Activated naive CD4-positive, alpha-beta T cell treated with anti-CD3 and anti-CD28 coated beads, Interleukin-2, amount 50 U/mL, for 72 hours (primary cell): Measurements from ENCODE around the gene CD84. TPM values are rescaled to one million over a fixed set of nuclear protein-coding genes. Genes with fewer than 3 reads are reported as not detected.
"Not testable (repeated sequence)": the region's sequence is repeated elsewhere in the genome, so short reads cannot be mapped to it uniquely, and the experiment has no call there.

Experiments used
- ATAC-seq, 2 donors: fragments of 150-1000 bp; cut with Tn5 transposase; 2 replicates each; pipeline ENCODE4 v1.10.0; 2021; ENCODE audit warnings: mild to moderate bottlenecking in 2 of 2, moderate library complexity in 2 of 2
- DNase-seq, 2 donors: peaks; one replicate each; pipeline ENCODE4 v3.0.0; 2021 to 2022; ENCODE audit warnings: low spot score in 2 of 2
- H3K27ac Mint-ChIP-seq, 2 donors: one replicate each; pipeline ENCODE4 v1.8.0; 2022; ENCODE audit warnings: mild to moderate bottlenecking in 2 of 2, mixed read lengths in 2 of 2
- H3K36me3 Mint-ChIP-seq, 2 donors: one replicate each; pipeline ENCODE4 v1.8.0; 2022; ENCODE audit warnings: mixed read lengths in 2 of 2
- H3K9me3 Mint-ChIP-seq, 2 donors: one replicate each; pipeline ENCODE4 v1.8.0; 2022; ENCODE audit warnings: mixed read lengths in 2 of 2
- total RNA-seq, 2 donors: library from RNA; stranded (reverse); gene quantifications; one replicate each; pipeline ENCODE4 v1.2.3, GENCODE V29; 2022

Gene CD84
- total RNA-seq, 2 donors from 2014 or later, result 14.9 to 37.0 TPM

DNA sequence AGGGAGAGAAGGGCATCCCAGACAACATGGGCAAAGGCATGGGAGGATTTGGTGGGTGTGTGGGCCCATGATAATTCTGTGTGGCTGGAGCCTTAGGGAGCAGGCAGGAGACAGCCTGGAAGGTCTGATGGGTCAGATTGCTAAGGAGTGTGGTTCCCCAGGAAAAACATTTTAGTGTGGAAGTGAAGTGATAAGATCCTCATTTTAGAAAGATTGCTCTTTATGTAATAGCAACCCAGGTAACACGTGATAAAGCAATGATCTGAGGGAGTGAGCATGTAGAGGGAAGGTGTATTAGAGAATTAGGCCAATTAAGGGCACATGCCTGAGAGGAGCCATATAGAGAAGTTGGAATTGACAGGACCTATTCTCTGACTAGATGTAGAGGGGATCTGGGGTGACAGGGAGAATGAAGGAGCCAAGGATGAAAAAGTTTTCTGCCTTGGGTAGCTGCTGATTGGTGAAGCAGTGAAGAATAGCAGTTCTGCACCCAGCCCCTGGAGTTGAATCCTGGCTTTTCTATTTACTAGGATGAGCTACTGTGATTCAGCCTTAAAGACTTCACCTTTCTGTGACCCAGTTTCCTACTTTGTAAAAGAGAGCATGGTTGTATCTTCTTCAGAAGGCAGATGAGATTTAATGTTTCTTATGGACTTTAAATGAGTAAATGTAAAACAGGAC is 37.5 kb downstream of the CD84 start:
- no peak for DNase-seq
- H3K27ac Mint-ChIP-seq, result peak overlapping the region; percentile 23 to 87
- H3K9me3 Mint-ChIP-seq, result peaks cover 5 to 7% of the 10 kb centered on the region in 2 donors
- H3K36me3 Mint-ChIP-seq, result peaks cover 2 to 17% of the 10 kb centered on the region in 2 donors
- no peak for ATAC-seq

DNA sequence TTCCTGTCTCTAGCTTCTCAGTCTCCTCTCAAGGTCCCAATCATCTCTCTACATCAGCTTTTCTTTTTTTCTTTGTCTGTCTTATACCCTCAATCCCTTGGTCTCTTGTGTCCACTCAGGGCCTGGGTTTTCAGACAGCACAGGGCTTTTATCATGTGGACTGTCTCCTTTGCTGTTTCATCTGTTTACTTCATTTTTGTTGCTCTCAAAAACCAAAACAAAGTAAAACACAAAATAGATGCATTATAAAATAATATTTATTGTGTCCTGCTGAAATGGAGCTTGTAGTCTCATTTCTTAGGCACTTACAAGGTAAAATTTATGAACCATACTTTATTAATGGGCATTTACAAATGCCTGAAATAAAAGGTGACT is 38.5 kb downstream of the CD84 start:
- DNase-seq (no peak), ATAC-seq (no peak)
- peak overlapping the region; percentile 87 to 90 for H3K27ac Mint-ChIP-seq
- peaks cover 13% of the 10 kb centered on the region in 2 donors for H3K9me3 Mint-ChIP-seq
- H3K36me3 Mint-ChIP-seq, result peaks cover 8 to 17% of the 10 kb centered on the region in 2 donors

DNA sequence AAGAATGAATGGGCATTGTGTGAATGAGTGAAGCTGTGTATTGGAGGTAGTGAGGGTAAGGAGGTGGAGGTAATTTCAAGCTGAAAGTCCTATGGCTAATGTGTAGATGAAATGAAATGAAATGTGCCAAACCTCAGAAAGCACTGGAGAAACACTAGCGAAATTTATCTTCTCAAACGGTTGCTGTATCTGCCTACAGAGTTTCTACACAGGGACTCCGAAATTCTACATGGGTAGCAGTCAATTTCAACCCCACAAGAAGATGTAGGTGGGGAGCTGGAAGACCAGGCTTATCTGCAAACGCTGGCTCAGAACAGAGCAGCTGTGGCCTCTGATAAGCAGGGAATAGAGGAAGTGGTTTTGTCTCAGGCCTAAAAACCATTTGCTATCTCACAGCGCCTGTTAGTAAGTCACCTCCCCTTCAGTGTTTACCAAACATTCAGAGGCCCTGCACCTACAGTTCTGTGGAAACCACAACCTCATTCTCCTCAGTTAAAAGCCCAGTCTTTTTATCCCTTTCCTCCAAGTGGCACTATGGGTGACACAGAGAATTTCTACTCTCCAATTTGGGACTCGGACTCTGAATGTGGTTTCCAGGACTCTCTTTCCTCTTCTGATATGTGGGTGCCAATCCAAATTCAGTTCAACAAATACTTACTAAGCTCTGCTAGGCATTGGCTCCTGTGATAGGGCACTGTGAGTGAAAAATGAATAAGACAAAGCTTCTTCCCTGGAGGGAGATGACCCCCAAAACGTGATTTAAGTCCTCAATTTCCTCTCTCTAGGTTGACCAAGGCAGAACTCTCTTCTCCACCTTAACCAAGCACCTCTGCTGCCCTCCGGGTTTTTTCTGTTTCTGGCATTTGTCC is 39.1 kb downstream of the CD84 start:
- Mint-ChIP-seq H3K27ac (peak overlapping the region; percentile 87 to 90), H3K9me3 (peaks cover 13 to 17% of the 10 kb centered on the region in 2 donors), H3K36me3 (peaks cover 10 to 23% of the 10 kb centered on the region in 2 donors)
- peak in 1 of 2 donors; percentile 31 for DNase-seq
- peak; percentile 84 to 85 for ATAC-seq

DNA sequence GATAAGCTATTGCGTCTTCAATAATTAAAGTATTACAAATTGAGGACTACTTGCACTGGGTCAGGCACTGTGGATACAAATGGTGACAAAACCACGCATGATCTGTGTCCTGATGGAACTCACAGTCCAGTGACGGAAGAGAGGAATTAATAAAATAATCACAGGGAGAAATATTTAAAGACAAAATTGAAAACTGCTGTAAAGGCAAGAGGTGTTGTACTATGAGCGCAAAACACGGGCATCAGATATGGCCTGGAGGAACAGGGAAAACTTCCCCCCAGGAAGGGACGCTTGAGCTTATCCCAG is 39.7 kb downstream of the CD84 start:
- no peak for ATAC-seq
- peaks cover 17 to 22% of the 10 kb centered on the region in 2 donors for H3K9me3 Mint-ChIP-seq

DNA sequence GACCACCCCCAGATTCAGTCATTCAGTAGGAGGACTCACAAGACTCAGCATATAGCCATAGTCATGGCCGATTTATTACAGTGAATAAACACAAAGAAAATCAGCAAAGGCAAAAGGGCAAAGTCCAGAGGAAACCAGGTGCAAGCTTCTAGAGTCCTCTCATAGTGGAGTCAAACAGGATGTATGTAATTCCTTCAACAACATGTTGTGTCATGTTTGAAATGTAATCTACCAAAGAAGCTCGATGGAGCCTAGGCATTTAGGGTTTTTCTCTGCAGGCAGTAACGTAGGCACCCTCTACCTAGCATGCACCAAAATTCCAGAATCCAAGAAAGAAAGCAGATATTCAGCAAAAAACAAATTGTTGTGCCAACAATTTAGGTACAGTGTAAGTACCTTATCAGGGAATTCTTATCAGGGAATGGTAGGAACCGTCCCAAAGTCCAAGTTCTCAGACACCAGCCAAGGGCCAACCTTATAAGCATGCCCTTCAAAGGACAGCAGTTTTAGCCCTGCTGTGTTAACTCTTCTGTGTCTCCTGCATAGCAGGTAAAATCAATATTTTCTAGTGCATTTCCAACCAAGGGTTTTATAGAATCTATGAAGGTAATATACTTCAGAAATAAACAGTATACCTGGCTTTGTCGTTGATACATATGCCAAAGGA is 40.2 kb downstream of the CD84 start:
- no peak for ATAC-seq
- Mint-ChIP-seq H3K27ac (peak overlapping the region; percentile 87 to 90), H3K9me3 (peaks cover 17 to 22% of the 10 kb centered on the region in 2 donors), H3K36me3 (peaks cover 14 to 31% of the 10 kb centered on the region in 2 donors)
- no peak for DNase-seq

More for the DNA sequence above, 39.7 kb downstream of the CD84 start:
- Mint-ChIP-seq H3K27ac (peak overlapping the region; percentile 87 to 90), H3K36me3 (peaks cover 14 to 29% of the 10 kb centered on the region in 2 donors)
- DNase-seq, result no peak

DNA sequence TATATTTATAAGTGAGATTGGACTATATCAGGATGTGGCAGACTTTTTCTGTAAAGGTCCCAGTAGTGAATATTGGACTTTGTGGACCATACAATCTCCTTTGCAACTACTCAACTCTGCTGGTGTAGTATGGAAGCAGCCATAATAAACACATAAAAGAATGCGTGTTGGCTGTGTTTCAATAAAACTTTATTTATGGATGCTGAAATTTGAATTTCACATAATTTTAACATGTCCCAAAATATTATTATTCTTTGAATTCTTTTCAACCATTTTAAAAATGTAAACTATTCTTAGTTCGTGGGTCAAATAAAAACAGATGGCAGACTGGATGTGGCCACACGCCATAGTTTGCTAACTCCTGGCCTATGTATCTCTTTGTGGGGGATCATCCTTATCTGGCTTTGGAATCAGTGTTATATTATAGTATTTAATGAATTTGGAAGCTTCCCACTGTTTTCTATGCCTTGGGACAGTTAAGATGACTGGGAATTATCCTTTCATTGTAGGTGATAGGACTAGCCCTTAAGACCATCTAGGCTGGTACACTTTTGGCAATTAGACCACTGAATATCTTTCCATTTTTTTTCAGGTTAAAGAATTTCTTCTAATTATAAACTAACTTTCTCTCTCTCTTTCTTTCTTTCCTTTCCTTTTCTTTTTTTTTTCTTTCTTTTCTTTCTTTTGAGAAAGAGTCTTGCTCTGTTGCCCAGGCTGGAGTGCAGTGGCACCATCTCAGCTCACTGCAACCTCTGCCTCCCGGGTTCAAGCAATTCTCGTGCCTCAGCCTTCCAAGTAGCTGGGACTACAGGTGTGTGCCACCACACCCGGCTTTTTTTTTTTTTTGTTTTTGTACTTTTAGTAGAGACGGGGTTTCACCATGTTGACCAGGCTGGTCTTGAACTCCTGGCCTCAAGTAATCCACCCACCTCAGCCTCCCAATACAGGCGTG is 41.3 kb downstream of the CD84 start:
- DNase-seq, result no peak
- peaks cover 14 to 42% of the 10 kb centered on the region in 2 donors for H3K36me3 Mint-ChIP-seq
- no peak for ATAC-seq
- peaks cover 17 to 22% of the 10 kb centered on the region in 2 donors for H3K9me3 Mint-ChIP-seq
- no peak overlapping the region for H3K27ac Mint-ChIP-seq

DNA sequence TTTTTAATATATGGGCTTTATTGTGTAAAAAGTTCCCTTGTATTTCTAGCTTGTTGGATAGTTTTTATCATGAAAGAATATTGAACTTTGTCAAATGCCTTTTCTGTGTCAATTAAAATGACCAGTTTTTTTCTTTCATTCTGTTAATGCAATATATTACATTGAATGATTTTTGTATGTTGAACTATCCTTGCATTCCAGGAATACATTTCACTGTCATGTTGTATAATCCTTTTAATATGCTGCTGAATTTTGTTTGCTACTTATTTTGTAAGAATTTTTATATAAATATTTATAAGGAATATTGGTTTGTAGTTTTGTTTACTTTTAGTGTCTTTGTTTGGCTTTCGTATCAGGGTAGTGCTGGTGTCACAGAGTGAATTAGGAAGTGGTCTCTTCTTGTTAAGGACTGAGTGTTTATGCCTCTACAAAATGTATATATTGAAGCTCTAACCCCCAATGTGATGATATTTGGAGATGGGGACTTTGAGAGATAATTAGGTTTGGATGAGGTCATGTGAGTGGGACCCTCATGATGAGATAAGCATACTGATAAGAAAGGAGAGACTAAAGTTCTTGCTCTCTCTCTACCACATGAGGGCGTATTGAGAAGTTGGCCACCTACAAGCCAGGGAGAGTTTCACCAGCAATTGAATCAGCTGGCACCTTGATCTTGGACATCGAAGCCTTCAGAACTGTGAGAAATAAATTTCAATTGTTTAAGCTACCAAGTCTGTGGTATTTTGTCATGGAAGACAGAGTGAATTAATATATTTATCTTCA is 44.3 kb downstream of the CD84 start:
- ATAC-seq, result no peak
- DNase-seq, result no peak
- Mint-ChIP-seq H3K9me3 (peaks cover 17 to 26% of the 10 kb centered on the region in 2 donors), H3K27ac (no peak overlapping the region), H3K36me3 (peaks cover 14 to 66% of the 10 kb centered on the region in 2 donors)

DNA sequence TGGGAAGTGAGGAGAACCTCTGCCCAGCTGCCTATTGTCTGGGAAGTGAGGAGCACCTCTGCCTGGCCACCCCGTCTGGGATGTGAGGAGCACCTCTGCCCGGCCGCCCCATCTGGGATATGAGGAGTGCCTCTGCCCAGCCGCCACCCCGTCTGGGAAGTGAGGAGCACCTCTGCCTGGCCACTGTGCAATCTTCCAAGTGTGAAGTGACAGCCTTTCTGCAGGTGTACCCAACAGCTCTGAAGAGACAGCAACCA is 46.8 kb downstream of the CD84 start:
- ATAC-seq, result not testable (repeated sequence)
- peaks cover 28 to 38% of the 10 kb centered on the region in 2 donors for H3K9me3 Mint-ChIP-seq

DNA sequence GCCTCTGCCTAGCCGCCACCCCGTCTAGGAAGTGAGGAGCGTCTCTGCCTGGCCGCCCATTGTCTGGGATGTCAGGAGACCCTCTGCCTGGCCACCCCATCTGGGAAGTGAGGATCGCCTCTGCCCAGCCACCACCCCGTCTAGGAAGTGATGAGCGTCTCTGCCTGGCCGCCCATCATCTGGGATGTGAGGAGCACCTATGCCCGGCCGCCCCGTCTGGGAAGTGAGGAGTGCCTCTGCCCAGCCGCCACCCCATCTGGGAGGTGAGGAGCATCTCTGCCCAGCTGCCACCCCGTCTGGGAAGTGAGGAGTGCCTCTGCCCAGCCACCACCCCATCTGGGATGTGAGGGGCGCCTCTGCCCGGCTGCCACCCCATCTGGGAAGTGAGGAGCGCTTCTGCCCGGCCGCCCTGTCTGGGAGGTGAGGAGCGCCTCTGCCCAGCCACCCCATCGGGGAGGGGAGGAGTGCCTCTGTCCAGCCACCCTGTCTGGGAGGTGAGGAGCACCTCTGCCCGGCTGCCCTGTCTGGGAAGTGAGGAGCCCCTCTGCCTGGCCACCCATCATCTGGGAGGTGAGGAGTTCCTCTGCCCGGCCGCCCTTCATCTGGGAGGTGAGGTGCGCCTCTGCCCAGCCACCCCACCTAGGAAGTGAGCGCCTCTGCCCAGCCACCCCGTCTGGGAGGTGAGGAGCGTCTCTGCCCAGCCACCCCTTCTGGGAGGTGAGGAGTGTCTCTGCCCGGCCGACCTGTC is 47.3 kb downstream of the CD84 start:
- peaks cover 35 to 88% of the 10 kb centered on the region in 2 donors for H3K36me3 Mint-ChIP-seq
- peaks cover 31 to 42% of the 10 kb centered on the region in 2 donors for H3K9me3 Mint-ChIP-seq
- H3K27ac Mint-ChIP-seq, ATAC-seq, DNase-seq: not testable (repeated sequence)

More for the DNA sequence above, 46.8 kb downstream of the CD84 start:
- not testable (repeated sequence) for DNase-seq, H3K27ac Mint-ChIP-seq
- H3K36me3 Mint-ChIP-seq, result peaks cover 30 to 88% of the 10 kb centered on the region in 2 donors

DNA sequence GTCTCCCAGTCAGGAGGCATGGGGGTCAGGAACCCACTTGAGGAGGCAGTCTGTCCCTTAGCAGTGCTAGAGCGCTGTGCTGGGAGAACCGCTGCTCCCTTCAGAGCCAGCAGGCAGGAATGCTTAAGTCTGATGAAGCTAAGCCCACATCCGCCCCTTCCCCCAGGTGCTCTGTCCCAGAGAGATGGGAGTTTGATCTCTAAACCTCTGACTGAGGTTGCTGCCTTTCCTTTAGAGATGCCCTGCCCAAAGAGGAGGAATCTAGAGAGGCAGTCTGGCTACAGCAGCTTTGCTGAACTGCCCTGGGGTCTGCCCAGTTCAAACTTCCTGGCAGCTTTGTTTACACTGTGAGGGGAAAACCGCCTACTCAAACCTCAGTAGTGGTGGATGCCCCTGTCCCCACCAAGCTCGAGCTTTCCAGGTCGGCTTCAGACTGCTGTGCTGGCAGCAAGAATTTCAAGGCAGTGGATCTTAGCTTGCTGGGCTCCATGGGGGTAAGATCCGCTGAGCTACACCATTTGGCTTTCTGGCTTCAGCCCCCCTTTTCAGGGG is 49.8 kb downstream of the CD84 start:
- Mint-ChIP-seq H3K9me3 (peaks cover 33 to 39% of the 10 kb centered on the region in 2 donors), H3K27ac (peak overlapping the region in 1 of 2 donors; percentile 57), H3K36me3 (peaks cover 37 to 85% of the 10 kb centered on the region in 2 donors)
- not testable (repeated sequence) for ATAC-seq, DNase-seq

DNA sequence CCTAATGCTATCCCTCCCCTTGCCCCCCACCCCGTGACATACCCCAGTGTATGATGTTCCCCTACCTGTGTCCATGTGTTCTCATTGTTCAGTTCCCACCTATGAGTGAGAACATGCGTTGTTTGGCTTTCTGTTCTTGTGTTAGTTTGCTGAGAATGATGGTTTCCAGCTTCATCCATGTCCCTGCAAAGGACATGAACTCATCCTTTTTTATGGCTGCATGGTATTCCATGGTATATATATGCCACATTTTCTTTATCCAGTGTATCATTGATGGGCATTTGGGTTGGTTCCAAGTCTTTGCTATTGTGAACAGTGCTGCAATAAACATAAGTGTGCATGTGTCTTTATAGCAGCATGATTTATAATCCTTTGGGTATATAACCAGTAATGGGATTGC is 55.5 kb downstream of the CD84 start:
- not testable (repeated sequence) for DNase-seq, ATAC-seq
- Mint-ChIP-seq H3K36me3 (peaks cover 55 to 72% of the 10 kb centered on the region in 2 donors), H3K27ac (peak overlapping the region in 1 of 2 donors; percentile 94), H3K9me3 (peaks cover 29 to 30% of the 10 kb centered on the region in 2 donors)

DNA sequence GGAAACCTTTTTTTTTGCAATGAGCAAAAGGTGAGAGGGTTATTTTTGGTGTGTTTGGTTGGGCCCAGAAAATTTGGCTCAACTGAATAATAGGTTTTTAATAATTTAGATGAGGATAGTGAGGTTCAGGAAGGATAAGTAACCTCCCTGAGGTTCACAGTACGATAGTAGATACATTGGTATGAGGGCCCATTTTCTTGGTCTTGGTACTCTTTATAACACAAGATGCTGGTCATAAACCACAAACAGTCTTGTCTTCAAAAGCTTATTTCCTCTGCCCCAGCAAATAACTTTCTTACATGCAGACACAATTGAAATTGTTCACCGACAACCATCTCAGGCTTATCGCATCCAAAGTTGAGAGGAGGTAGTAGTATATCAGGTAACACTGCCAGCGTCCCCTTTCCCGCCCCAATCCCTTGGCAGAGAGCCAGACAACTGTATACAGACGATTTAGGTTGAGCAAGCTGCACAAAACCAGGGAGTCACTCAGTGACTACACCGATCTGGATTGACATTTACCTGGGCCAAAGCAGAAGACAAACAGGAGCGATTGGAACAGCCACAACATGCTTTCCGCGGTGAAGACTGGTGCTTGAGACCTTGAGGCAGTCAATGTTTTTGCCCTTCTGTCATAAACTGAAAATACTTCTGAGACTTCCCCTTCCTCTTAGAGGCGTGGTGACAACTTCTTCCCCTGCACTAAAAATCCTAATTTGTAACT is 56.5 kb downstream of the CD84 start, which contains the start of gene SLAMF6:
TSS of gene SLAMF6 (minus strand) at position 634 of the 724 bp plus-strand sequence. CDS start at position 571, 63 bp downstream.
- H3K36me3 Mint-ChIP-seq, result peaks cover 54 to 72% of the 10 kb centered on the region in 2 donors
- H3K9me3 Mint-ChIP-seq, result peaks cover 22 to 26% of the 10 kb centered on the region in 2 donors
- ATAC-seq (peak; percentile 54 to 63), DNase-seq (peak; percentile 58 to 72)
- peak within 1 kb of the TSS; percentile 94 to 97 for H3K27ac Mint-ChIP-seq

DNA sequence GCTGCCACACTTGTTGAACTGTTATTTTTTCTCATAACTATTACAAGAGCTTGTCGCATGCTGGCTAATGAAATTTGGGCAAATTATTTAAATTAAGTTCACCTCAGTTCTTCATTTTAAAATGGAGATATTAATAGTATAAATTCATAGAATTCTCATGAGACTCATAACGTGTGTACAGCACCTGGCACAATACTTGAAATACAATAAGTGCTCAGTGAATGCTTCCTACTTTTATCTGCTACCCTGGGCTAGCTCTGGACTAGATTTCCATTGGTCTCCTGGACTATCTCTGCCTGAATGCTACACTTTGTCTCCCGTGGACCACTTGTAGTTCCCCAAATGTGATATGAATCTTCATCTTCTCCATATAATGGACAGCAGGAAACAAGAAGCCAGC is 57.2 kb downstream of the CD84 start:
- Mint-ChIP-seq H3K27ac (peak overlapping the region; percentile 94 to 97), H3K9me3 (peaks cover 16 to 22% of the 10 kb centered on the region in 2 donors), H3K36me3 (peaks cover 52 to 72% of the 10 kb centered on the region in 2 donors)
- ATAC-seq (no peak), DNase-seq (no peak)

DNA sequence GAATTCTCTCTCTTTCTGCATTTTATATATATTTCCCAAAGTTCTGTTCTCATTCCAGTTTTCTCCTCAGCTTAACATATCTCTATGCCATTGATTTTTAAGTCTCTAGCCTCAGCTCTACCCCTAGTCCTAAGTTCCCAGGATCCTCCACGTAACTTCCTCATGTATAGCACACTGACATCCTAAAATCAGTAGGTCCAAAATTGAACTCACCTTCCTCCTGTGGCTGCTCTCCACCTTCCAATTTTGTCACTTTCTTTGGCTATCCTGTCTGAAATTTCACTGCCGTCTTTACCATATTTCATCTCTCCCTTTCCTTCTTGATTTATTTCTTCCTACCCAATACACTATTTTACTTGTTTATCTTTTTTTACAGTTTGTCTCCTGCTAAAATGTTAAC is 57.7 kb downstream of the CD84 start:
- Mint-ChIP-seq H3K36me3 (peaks cover 52 to 72% of the 10 kb centered on the region in 2 donors), H3K9me3 (peaks cover 10 to 16% of the 10 kb centered on the region in 2 donors), H3K27ac (peak overlapping the region; percentile 94 to 97)
- no peak for DNase-seq
- ATAC-seq, result no peak
